ENCODE data around the gene NCKAP5. TPM values are rescaled to one million over a fixed set of nuclear protein-coding genes. Genes with fewer than 3 reads are reported as not detected.

The NCKAP5 gene
- total RNA-seq, 1 donor from 2014 or later = 7.7 TPM

DNA sequence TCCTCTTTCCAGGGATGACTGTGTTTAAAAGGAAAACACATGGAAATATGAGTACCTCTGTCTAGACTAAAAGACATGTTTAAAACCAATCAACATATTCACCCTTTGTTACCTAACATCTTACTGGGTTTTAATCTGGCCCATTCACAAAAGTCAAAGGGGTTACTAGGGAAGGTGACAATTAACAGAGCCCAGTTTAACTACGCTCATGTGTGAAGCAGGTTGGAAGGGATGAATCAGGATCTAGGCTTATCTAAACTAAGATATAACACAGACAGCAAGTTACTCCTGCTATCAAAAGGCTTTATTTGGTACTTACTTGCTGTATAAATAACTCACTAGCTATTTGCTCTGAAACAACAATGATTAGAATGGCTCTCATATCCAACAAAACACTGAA, 337.0 kb downstream of the NCKAP5 start:
- Mint-ChIP-seq H3K36me3 (no peaks in the 10 kb centered on the region), H3K27ac (no peak overlapping the region), H3K9me3 (no peaks in the 10 kb centered on the region), H3K4me3 (no peak overlapping the region), H3K4me1 (ENCODE audit: unreplicated experiment) (no peaks in the 10 kb centered on the region), H3K27me3 (peaks cover 4% of the 10 kb centered on the region)
- TF ChIP-seq CTCF (conservative IDR thresholded peaks at IDR 0.05) = no peak
- DNase-seq (ENCODE audit: extremely low spot score, unreplicated experiment) = no peak

- peaks cover 4% of the 10 kb centered on the region for H3K27me3 Mint-ChIP-seq
- no peak for DNase-seq (ENCODE audit: extremely low spot score, unreplicated experiment)
These were observed 338.3 kb downstream of the NCKAP5 start for GRCh38 chr2:133229974-133230373.

DNA sequence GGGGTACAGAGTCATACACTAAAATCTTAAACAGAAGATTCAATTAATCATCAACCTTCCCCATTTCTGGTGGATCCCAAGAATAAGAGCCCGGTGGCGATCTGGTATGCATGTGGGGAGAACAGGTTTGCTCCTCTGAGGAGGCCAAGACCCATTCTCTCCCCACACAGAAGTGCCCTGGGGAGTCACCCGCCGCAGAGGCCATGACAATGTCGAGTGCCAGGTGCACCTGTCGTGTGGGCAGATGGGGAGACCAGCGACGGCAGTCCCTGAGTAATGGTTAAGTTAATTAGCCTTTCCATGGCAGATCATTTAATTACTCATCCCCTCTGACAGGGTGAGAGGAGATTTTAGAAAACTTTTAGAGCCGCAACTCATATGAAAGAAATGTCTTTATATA, 345.0 kb downstream of the NCKAP5 start:
- no peak for DNase-seq (ENCODE audit: extremely low spot score, unreplicated experiment)
- H3K9me3 Mint-ChIP-seq = no peaks in the 10 kb centered on the region
- TF ChIP-seq CTCF (conservative IDR thresholded peaks at IDR 0.05) = no peak
- H3K4me1 Mint-ChIP-seq (ENCODE audit: unreplicated experiment) = no peaks in the 10 kb centered on the region
- H3K27me3 Mint-ChIP-seq = no peaks in the 10 kb centered on the region
- H3K36me3 Mint-ChIP-seq = no peaks in the 10 kb centered on the region
- H3K4me3 Mint-ChIP-seq = no peak overlapping the region
- H3K27ac Mint-ChIP-seq = no peak overlapping the region

More at GRCh38 chr2:133229974-133230373, 338.3 kb downstream of the NCKAP5 start:
- H3K4me1 Mint-ChIP-seq (ENCODE audit: unreplicated experiment) = no peaks in the 10 kb centered on the region
- H3K4me3 Mint-ChIP-seq = no peak overlapping the region
- no peaks in the 10 kb centered on the region for H3K9me3 Mint-ChIP-seq
- H3K36me3 Mint-ChIP-seq = no peaks in the 10 kb centered on the region
- TF ChIP-seq CTCF (conservative IDR thresholded peaks at IDR 0.05) = no peak
- H3K27ac Mint-ChIP-seq = no peak overlapping the region

GRCh38 chr2:133221398-133221797, 346.9 kb downstream of the NCKAP5 start:
- H3K36me3 Mint-ChIP-seq = no peaks in the 10 kb centered on the region
- DNase-seq (ENCODE audit: extremely low spot score, unreplicated experiment) = no peak
- no peaks in the 10 kb centered on the region for H3K9me3 Mint-ChIP-seq
- H3K4me1 Mint-ChIP-seq (ENCODE audit: unreplicated experiment) = no peaks in the 10 kb centered on the region
- TF ChIP-seq CTCF (conservative IDR thresholded peaks at IDR 0.05) = no peak
- no peak overlapping the region for H3K27ac Mint-ChIP-seq
- H3K27me3 Mint-ChIP-seq = no peaks in the 10 kb centered on the region
- H3K4me3 Mint-ChIP-seq = no peak overlapping the region

DNA sequence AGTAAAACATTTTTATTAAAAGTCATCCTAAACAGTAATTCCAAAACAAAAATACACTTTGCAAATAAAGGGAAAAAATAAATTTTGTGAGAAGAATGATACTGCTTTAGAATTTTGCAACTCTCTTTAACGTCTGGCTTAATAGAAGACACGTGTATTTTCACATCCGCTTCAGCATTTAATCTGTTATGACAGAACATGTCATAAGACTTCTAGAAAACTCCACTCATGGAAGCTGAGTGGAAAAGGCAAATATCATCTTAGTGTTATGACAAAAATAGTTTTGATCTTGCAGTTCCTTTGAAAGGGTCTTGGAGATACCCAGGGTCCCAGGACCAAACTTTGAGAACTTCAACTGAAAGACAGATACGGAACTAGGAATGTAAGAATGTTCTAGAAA, 350.1 kb downstream of the NCKAP5 start:
- TF ChIP-seq CTCF (conservative IDR thresholded peaks at IDR 0.05) = no peak
- DNase-seq (ENCODE audit: extremely low spot score, unreplicated experiment) = no peak

GRCh38 chr2:133215477-133215876, 352.8 kb downstream of the NCKAP5 start:
- no peaks in the 10 kb centered on the region for H3K36me3 Mint-ChIP-seq
- no peak overlapping the region for H3K4me3 Mint-ChIP-seq
- H3K27ac Mint-ChIP-seq = no peak overlapping the region
- no peak for TF ChIP-seq CTCF (conservative IDR thresholded peaks at IDR 0.05)
- H3K9me3 Mint-ChIP-seq = no peaks in the 10 kb centered on the region
- no peaks in the 10 kb centered on the region for H3K4me1 Mint-ChIP-seq (ENCODE audit: unreplicated experiment)
- no peak for DNase-seq (ENCODE audit: extremely low spot score, unreplicated experiment)
- no peaks in the 10 kb centered on the region for H3K27me3 Mint-ChIP-seq

More for the DNA sequence above, 350.1 kb downstream of the NCKAP5 start:
- no peak overlapping the region for H3K4me3 Mint-ChIP-seq
- no peaks in the 10 kb centered on the region for H3K4me1 Mint-ChIP-seq (ENCODE audit: unreplicated experiment)
- H3K9me3 Mint-ChIP-seq = no peaks in the 10 kb centered on the region
- no peak overlapping the region for H3K27ac Mint-ChIP-seq
- no peaks in the 10 kb centered on the region for H3K36me3 Mint-ChIP-seq
- H3K27me3 Mint-ChIP-seq = no peaks in the 10 kb centered on the region
